HepG2 (cell line): ENCODE data around the gene CYB5D1. TPM values are rescaled to one million over a fixed set of nuclear protein-coding genes. Genes with fewer than 3 reads are reported as not detected.

ENCODE experiments used
- BORCS8-MEF2B ChIP-seq: sonication (generic); formaldehyde crosslinking; IDR thresholded peaks from 2 replicates; pipeline ENCODE4 v1.8.0; 2022; ENCODE audit warnings: mild to moderate bottlenecking, missing genetic modification reagents
- FOXC1 ChIP-seq: sonication (generic); formaldehyde crosslinking; IDR thresholded peaks from 2 replicates; pipeline ENCODE4 v1.8.0; 2022; ENCODE audit warnings: mild to moderate bottlenecking, missing genetic modification reagents, borderline replicate concordance
- HCFC1 ChIP-seq: fragments of 150-350 bp; IDR thresholded peaks from 2 replicates; pipeline ENCODE4 v1.6.1; 2014; ENCODE audit warnings: low read depth, low read length
- HNF4A ChIP-seq: sonication (generic); formaldehyde crosslinking; IDR thresholded peaks from 2 replicates; pipeline ENCODE4 v1.4.0; 2020; ENCODE audit warnings: missing genetic modification reagents
- NR1H2 ChIP-seq: sonication (generic); formaldehyde crosslinking; IDR thresholded peaks from 2 replicates; pipeline ENCODE4 v1.8.1; 2022; ENCODE audit warnings: low read depth, missing genetic modification reagents, borderline replicate concordance
- PITX1 ChIP-seq: sonication (generic); formaldehyde crosslinking; IDR thresholded peaks from 2 replicates; pipeline ENCODE4 v1.5.1; 2020; ENCODE audit warnings: mild to moderate bottlenecking, missing genetic modification reagents
- SALL1 ChIP-seq: sonication (generic); formaldehyde crosslinking; IDR thresholded peaks from 2 replicates; pipeline ENCODE4 v1.8.0; 2022; ENCODE audit warnings: mild to moderate bottlenecking, missing genetic modification reagents
- ZNF10 ChIP-seq: sonication (generic); formaldehyde crosslinking; IDR thresholded peaks from 2 replicates; pipeline ENCODE4 v1.4.0; 2020; ENCODE audit warnings: mild to moderate bottlenecking, low read depth, missing genetic modification reagents, borderline replicate concordance
- ZNF136 ChIP-seq: sonication (generic); formaldehyde crosslinking; IDR thresholded peaks from 2 replicates; pipeline ENCODE4 v1.8.1; 2022; ENCODE audit warnings: low read depth, mild to moderate bottlenecking, moderate library complexity, missing genetic modification reagents
- ZNF235 ChIP-seq: sonication (generic); formaldehyde crosslinking; IDR thresholded peaks from 2 replicates; pipeline ENCODE4 v1.8.1; 2023; ENCODE audit warnings: mild to moderate bottlenecking, missing genetic modification reagents, borderline replicate concordance
- ZNF781 ChIP-seq: sonication (generic); formaldehyde crosslinking; IDR thresholded peaks from 2 replicates; pipeline ENCODE4 v1.5.1; 2020; ENCODE audit warnings: borderline replicate concordance, mild to moderate bottlenecking, missing genetic modification reagents; ENCODE audit errors: not compliant biosample characterization
- ZNF83 ChIP-seq: sonication (generic); formaldehyde crosslinking; IDR thresholded peaks from 2 replicates; pipeline ENCODE4 v1.4.0; 2020; ENCODE audit warnings: missing genetic modification reagents, mild to moderate bottlenecking, borderline replicate concordance
- ZXDC ChIP-seq: sonication (generic); formaldehyde crosslinking; IDR thresholded peaks from 2 replicates; pipeline ENCODE4 v1.5.0; 2020; ENCODE audit warnings: mild to moderate bottlenecking, missing genetic modification reagents
- polyA plus RNA-seq, 8 experiments: library from polyadenylated mRNA; depleted of rRNA in 3 of 8; stranded (reverse) in 7 of 8; unstranded in 1 of 8; fragments of >200 nt; fragmentation: Illumina TruSeq in 4 of 8; extraction: Trizol in 4 of 8; gene quantifications; 2 replicates each; pipeline versions ENCODE4 v1.2.1 to v1.2.3, GENCODE V29; 2011 to 2016; ENCODE audit warnings: low read depth in 4 of 8, missing spikeins in 1 of 8, mixed read lengths in 1 of 8; ENCODE audit not compliant: insufficient read depth in 1 of 8
- total RNA-seq, 5 experiments: library from RNA; depleted of rRNA; stranded (reverse); fragments of >200 nt; fragmentation: Illumina TruSeq; extraction: Trizol; gene quantifications; 2 replicates each; pipeline ENCODE4 v1.2.3, GENCODE V29; 2016; ENCODE audit warnings: low read depth in 1 of 5
- TF ChIP-seq, protein P1 (sequence below): sonication (generic); formaldehyde crosslinking; IDR thresholded peaks from 2 replicates; pipeline ENCODE4 v1.5.0; 2020; ENCODE audit warnings: mild to moderate bottlenecking, missing genetic modification reagents, borderline replicate concordance
- TF ChIP-seq, protein P2 (sequence below): IDR thresholded peaks from 2 replicates; pipeline ENCODE4 v1.6.1; 2012; ENCODE audit warnings: low read depth, low read length, improper control_type of control experiment
- TF ChIP-seq, protein P3 (sequence below): sonication (generic); formaldehyde crosslinking; IDR thresholded peaks from 2 replicates; pipeline ENCODE4 v1.5.0; 2020; ENCODE audit warnings: missing genetic modification reagents

The CYB5D1 gene
- total and polyA plus RNA-seq, 2 of the 13 experiments (the other 11 are each of a cell fraction or from before 2014, with no cell fraction given): 8.9 to 17.0 TPM

DNA sequence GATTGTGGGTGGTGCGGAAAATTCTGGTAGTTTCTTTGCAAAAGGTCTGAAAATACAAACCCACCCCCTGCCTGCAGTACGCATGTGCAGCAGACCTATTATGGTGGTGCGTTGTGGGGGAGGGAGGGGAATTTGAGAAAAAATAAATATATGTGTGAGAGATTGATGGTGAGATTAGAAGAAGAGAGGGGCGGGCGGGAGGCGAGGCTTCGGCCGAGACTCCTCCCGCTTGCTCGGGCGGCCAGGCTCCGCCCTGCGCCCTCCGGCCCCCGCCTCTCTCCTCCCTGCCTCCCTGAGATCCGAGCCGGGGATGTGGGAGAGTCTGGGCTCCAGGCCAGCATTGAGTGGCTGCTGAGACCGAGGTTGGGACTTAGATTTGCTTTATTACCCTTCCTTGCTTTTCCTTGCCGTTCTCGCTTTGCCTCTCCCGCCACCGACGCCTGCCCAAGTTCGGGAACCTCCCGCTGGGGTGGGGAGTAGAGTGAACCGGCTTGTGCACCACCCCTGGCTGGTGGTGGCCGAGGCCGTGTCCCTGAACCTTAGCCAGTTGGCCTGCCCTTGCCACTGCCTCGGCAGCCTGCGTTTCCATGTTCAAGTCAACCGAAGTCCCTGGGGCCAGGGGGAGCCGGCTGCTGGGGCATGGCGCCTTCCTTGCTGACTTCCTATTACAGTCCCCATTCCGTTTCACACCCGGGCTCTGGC lies 29.8 kb downstream of the CYB5D1 start (continued):
- TF ChIP-seq, protein P1, sequence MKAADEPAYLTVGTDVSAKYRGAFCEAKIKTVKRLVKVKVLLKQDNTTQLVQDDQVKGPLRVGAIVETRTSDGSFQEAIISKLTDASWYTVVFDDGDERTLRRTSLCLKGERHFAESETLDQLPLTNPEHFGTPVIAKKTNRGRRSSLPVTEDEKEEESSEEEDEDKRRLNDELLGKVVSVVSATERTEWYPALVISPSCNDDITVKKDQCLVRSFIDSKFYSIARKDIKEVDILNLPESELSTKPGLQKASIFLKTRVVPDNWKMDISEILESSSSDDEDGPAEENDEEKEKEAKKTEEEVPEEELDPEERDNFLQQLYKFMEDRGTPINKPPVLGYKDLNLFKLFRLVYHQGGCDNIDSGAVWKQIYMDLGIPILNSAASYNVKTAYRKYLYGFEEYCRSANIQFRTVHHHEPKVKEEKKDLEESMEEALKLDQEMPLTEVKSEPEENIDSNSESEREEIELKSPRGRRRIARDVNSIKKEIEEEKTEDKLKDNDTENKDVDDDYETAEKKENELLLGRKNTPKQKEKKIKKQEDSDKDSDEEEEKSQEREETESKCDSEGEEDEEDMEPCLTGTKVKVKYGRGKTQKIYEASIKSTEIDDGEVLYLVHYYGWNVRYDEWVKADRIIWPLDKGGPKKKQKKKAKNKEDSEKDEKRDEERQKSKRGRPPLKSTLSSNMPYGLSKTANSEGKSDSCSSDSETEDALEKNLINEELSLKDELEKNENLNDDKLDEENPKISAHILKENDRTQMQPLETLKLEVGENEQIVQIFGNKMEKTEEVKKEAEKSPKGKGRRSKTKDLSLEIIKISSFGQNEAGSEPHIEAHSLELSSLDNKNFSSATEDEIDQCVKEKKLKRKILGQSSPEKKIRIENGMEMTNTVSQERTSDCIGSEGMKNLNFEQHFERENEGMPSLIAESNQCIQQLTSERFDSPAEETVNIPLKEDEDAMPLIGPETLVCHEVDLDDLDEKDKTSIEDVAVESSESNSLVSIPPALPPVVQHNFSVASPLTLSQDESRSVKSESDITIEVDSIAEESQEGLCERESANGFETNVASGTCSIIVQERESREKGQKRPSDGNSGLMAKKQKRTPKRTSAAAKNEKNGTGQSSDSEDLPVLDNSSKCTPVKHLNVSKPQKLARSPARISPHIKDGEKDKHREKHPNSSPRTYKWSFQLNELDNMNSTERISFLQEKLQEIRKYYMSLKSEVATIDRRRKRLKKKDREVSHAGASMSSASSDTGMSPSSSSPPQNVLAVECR: peak; percentile 77
- no peak for TF ChIP-seq HCFC1
- TF ChIP-seq PITX1: peak; percentile 17; the same call in 1 of the 2 replicates
- TF ChIP-seq, protein P2, sequence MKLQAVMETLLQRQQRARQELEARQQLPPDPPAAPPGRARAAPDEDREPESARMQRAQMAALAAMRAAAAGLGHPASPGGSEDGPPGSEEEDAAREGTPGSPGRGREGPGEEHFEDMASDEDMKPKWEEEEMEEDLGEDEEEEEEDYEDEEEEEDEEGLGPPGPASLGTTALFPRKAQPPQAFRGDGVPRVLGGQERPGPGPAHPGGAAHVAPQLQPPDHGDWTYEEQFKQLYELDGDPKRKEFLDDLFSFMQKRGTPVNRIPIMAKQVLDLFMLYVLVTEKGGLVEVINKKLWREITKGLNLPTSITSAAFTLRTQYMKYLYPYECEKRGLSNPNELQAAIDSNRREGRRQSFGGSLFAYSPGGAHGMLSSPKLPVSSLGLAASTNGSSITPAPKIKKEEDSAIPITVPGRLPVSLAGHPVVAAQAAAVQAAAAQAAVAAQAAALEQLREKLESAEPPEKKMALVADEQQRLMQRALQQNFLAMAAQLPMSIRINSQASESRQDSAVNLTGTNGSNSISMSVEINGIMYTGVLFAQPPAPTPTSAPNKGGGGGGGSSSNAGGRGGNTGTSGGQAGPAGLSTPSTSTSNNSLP: no peak
- TF ChIP-seq ZNF136 (CRISPR knock-in tag): no peak
- no peak for TF ChIP-seq NR1H2 (CRISPR knock-in tag)
- TF ChIP-seq ZNF83 (CRISPR knock-in tag): peak; percentile 72; the same call in 1 of the 2 replicates
- TF ChIP-seq, protein P3, sequence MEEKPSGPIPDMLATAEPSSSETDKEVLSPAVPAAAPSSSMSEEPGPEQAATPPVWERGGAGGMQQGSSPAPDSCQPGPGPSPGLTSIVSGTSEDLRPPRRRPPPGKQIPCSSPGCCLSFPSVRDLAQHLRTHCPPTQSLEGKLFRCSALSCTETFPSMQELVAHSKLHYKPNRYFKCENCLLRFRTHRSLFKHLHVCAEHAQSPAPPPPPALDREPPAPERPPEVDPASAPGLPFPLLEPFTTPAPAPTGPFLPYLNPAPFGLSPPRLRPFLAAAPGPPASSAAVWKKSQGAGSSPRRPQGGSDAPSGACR (CRISPR knock-in tag): 0 out of 2 replicates have a peak, but pooled peaks have one; percentile 62
- TF ChIP-seq SALL1 (CRISPR knock-in tag): peak; percentile 73
- no peak for TF ChIP-seq BORCS8-MEF2B (CRISPR knock-in tag)
- 0 out of 2 replicates have a peak, but pooled peaks have one; percentile 67 for TF ChIP-seq ZNF235
- peak; percentile 43; the same call in 1 of the 2 replicates for TF ChIP-seq HNF4A (CRISPR knock-in tag)
- no peak for TF ChIP-seq ZNF781 (CRISPR knock-in tag)
- TF ChIP-seq ZXDC (CRISPR knock-in tag): no peak
- peak; percentile 39; the same call in 1 of the 2 replicates for TF ChIP-seq FOXC1 (CRISPR knock-in tag)
- no peak for TF ChIP-seq ZNF10 (CRISPR knock-in tag)
